HFF-Myc (cell line): Measurements from ENCODE around the gene GRM8.

ENCODE experiments used
- DNase-seq: peaks from one replicate; pipeline ENCODE4 v3.0.0-alpha.2; 2011; ENCODE audit warnings: low read depth; ENCODE audit errors: extremely low read depth
- H3K4me3 ChIP-seq: replicated peaks from 2 replicates; pipeline ENCODE4 v1.5.1; 2011; ENCODE audit warnings: low read depth, mild to moderate bottlenecking, control low read depth, low read length
- CTCF ChIP-seq: IDR thresholded peaks from 2 replicates; pipeline ENCODE4 v1.5.1; 2012; ENCODE audit warnings: mild to moderate bottlenecking, low read depth, low read length, control low read depth; ENCODE audit errors: missing control alignments

Gene GRM8

GRCh38 chr7:126398285-126398684 is 854.5 kb downstream of the GRM8 start:
- no peak overlapping the region for H3K4me3 ChIP-seq
- no peak for DNase-seq
- no peak for TF ChIP-seq CTCF

- no peak for DNase-seq
- TF ChIP-seq CTCF, result no peak
- H3K4me3 ChIP-seq, result no peak overlapping the region
These were observed 858.3 kb downstream of the GRM8 start for GRCh38 chr7:126394406-126394805.
